ENCODE data around the gene PRND. TPM values are rescaled to one million over a fixed set of nuclear protein-coding genes. Genes with fewer than 3 reads are reported as not detected.

The PRND gene
- total RNA-seq, 1 donor from 2014 or later, result not detected

- no peak overlapping the region for H3K27ac Mint-ChIP-seq (ENCODE audit: unreplicated experiment)
- no peak for TF ChIP-seq CTCF (IDR thresholded peaks at IDR 0.05; ENCODE audit: partially characterized antibody, unreplicated experiment)
- H3K36me3 Mint-ChIP-seq (ENCODE audit: unreplicated experiment), result peaks cover 11% of the 10 kb centered on the region
- no peaks in the 10 kb centered on the region for H3K9me3 Mint-ChIP-seq (ENCODE audit: unreplicated experiment)
- H3K4me1 Mint-ChIP-seq (ENCODE audit: low read depth, unreplicated experiment), result no peaks in the 10 kb centered on the region
- no peak overlapping the region for H3K4me3 Mint-ChIP-seq (ENCODE audit: unreplicated experiment)
- DNase-seq, result no peak
- H3K27me3 Mint-ChIP-seq (ENCODE audit: unreplicated experiment), result no peaks in the 10 kb centered on the region
Observed at GRCh38 chr20:4775322-4776078, 53.8 kb downstream of the PRND start.

GRCh38 chr20:4776079-4776630 lies 54.4 kb downstream of the PRND start:
- no peak for DNase-seq
- Mint-ChIP-seq H3K9me3 (ENCODE audit: unreplicated experiment) (no peaks in the 10 kb centered on the region), H3K27me3 (ENCODE audit: unreplicated experiment) (no peaks in the 10 kb centered on the region), H3K27ac (ENCODE audit: unreplicated experiment) (no peak overlapping the region), H3K4me3 (ENCODE audit: unreplicated experiment) (no peak overlapping the region), H3K4me1 (ENCODE audit: low read depth, unreplicated experiment) (no peaks in the 10 kb centered on the region), H3K36me3 (ENCODE audit: unreplicated experiment) (peaks cover 5% of the 10 kb centered on the region)
- no peak for TF ChIP-seq CTCF (IDR thresholded peaks at IDR 0.05; ENCODE audit: partially characterized antibody, unreplicated experiment)

Other genes starting within 250 kb of the PRND start
- 13.5 TPM for gene PRNP, start 35.5 kb upstream of the PRND start, total RNA-seq (ENCODE audit: unreplicated experiment)
- 62.8 TPM for gene RASSF2, start 101.7 kb downstream of the PRND start, total RNA-seq (ENCODE audit: unreplicated experiment)

Measured in glutamatergic neuron (in vitro differentiated cells).